Endothelial cell of umbilical vein (primary cell): ENCODE data around the gene MED13. TPM values are rescaled to one million over a fixed set of nuclear protein-coding genes. Genes with fewer than 3 reads are reported as not detected.

ENCODE experiments used
- BruUV-seq: library from RNA; stranded (reverse); fragments of 400-500 nt; replicated peaks from 2 replicates; lab custom pipeline; 2021; lab: Mats Ljungman, UMichigan
- CTCF ChIA-PET: fragments of 300-600, 350-600 bp; sonication (Branson Sonifier 250); formaldehyde crosslinking; loops from one replicate; lab custom pipeline; 2021; ENCODE audit warnings: antibody characterized with exemption, inconsistent platforms; lab: Charles Lee
- POLR2A ChIA-PET: fragments of 300-600, 350-600 bp; sonication (Branson Sonifier 250); formaldehyde crosslinking; loops from one replicate; lab custom pipeline; 2021; ENCODE audit warnings: antibody characterized with exemption, inconsistent platforms; lab: Charles Lee
- DNase-seq: peaks from one replicate; pipeline ENCODE4 v3.0.0-alpha.2; 2011; ENCODE audit warnings: low read depth, low spot score
- FAIRE-seq: peaks from 2 replicates; lab custom pipeline; 2011; peaks lifted over from hg19 to GRCh38; lab: Jason Lieb, UNC
- H2AFZ ChIP-seq: 2 replicates; pipeline ENCODE4 v1.6.0; 2012; ENCODE audit warnings: low read depth, low read length, control low read depth, inconsistent platforms
- H3K27ac ChIP-seq: 2 replicates; pipeline ENCODE4 v1.5.1; 2011; ENCODE audit warnings: low read depth, mild to moderate bottlenecking, control low read depth, low read length, moderate library complexity; ENCODE audit not compliant: insufficient read depth
- H3K27me3 ChIP-seq, 2 experiments: 2 replicates each; pipeline versions ENCODE4 v1.6.0 to v1.6.1; 2011; ENCODE audit warnings: low read length in 2 of 2, mixed read lengths in 1 of 2; ENCODE audit not compliant: control insufficient read depth in 2 of 2, insufficient read depth in 2 of 2
- H3K36me3 ChIP-seq, 2 experiments: 2 replicates in 1 of 2; 3 replicates in 1 of 2; pipeline ENCODE4 v1.5.1; 2011; ENCODE audit warnings: low read length in 2 of 2, mild to moderate bottlenecking in 1 of 2, moderate library complexity in 1 of 2; ENCODE audit not compliant: control insufficient read depth in 2 of 2, insufficient read depth in 2 of 2; ENCODE audit errors: extremely low read depth in 1 of 2
- H3K4me1 ChIP-seq: 3 replicates; pipeline ENCODE4 v1.5.1; 2011; ENCODE audit warnings: mild to moderate bottlenecking, low read length; ENCODE audit not compliant: control insufficient read depth, insufficient read depth; ENCODE audit errors: extremely low read depth
- H3K4me2 ChIP-seq: 2 replicates; pipeline ENCODE4 v1.6.1; 2011; ENCODE audit warnings: low read length, control low read depth, mixed read lengths; ENCODE audit not compliant: insufficient read depth
- H3K4me3 ChIP-seq, 3 experiments: fragments of 200-600 bp in 1 of 3; sonication (generic), shearing (Covaris generic) in 1 of 3; replicated peaks in 1 of 3; 2 replicates each; pipeline ENCODE4 v1.5.1; 2011 to 2016; ENCODE audit warnings: control low read depth in 3 of 3, low read length in 3 of 3, mild to moderate bottlenecking in 2 of 3, inconsistent platforms in 1 of 3, low read depth in 1 of 3, moderate library complexity in 1 of 3; ENCODE audit not compliant: insufficient read depth in 1 of 3
- H3K79me2 ChIP-seq: 2 replicates; pipeline ENCODE4 v1.6.0; 2012; ENCODE audit warnings: low read length, inconsistent platforms; ENCODE audit not compliant: control insufficient read depth, insufficient read depth
- H3K9ac ChIP-seq: replicated peaks from 2 replicates; pipeline ENCODE3; 2011; ENCODE audit warnings: low read length, control low read depth; ENCODE audit not compliant: insufficient read depth; ENCODE audit errors: extremely low read depth
- H3K9me1 ChIP-seq: replicated peaks from 3 replicates; pipeline ENCODE4 v1.6.0; 2011; ENCODE audit warnings: mild to moderate bottlenecking, low read length; ENCODE audit not compliant: control insufficient read depth, insufficient read depth; ENCODE audit errors: extremely low read depth
- H3K9me3 ChIP-seq: replicated peaks from 2 replicates; pipeline ENCODE4 v1.5.1; 2012; ENCODE audit warnings: low read length, inconsistent platforms; ENCODE audit not compliant: control insufficient read depth, insufficient read depth
- H4K20me1 ChIP-seq: replicated peaks from 2 replicates; pipeline ENCODE3; 2011; ENCODE audit warnings: mild to moderate bottlenecking, low read length; ENCODE audit not compliant: control insufficient read depth, insufficient read depth; ENCODE audit errors: extremely low read depth
- EZH2 ChIP-seq: IDR thresholded peaks from 2 replicates; pipeline ENCODE4 v1.6.1; 2012; ENCODE audit warnings: borderline replicate concordance, low read depth, mild to moderate bottlenecking, moderate library complexity, low read length, inconsistent platforms; ENCODE audit not compliant: severe bottlenecking
- FOS ChIP-seq: IDR thresholded peaks from 2 replicates; pipeline ENCODE4 v1.6.1; 2011; ENCODE audit warnings: mild to moderate bottlenecking, low read length, moderate library complexity, borderline replicate concordance; ENCODE audit not compliant: insufficient read depth
- GATA2 ChIP-seq: IDR thresholded peaks from 2 replicates; pipeline ENCODE4 v1.7.0; 2011; ENCODE audit warnings: low read depth, mild to moderate bottlenecking, moderate library complexity, mixed read lengths, low read length; ENCODE audit not compliant: insufficient read length, insufficient read depth
- JUN ChIP-seq: IDR thresholded peaks from 2 replicates; pipeline ENCODE4 v1.6.1; 2011; ENCODE audit warnings: borderline replicate concordance, low read depth; ENCODE audit not compliant: insufficient read length, insufficient read depth
- MYC ChIP-seq: IDR thresholded peaks from one replicate; pipeline ENCODE4 v1.6.1; 2011; ENCODE audit warnings: mild to moderate bottlenecking, low read depth, low read length
- POLR2A ChIP-seq: IDR thresholded peaks from 2 replicates; pipeline ENCODE4 v1.6.1; 2012; ENCODE audit warnings: low read depth, mild to moderate bottlenecking, control low read depth, low read length
- POLR2AphosphoS5 ChIP-seq: IDR thresholded peaks from 2 replicates; pipeline ENCODE4 v1.6.1; 2012; ENCODE audit warnings: low read depth, mild to moderate bottlenecking, control low read depth, low read length, moderate library complexity; ENCODE audit not compliant: insufficient read depth
- dilution Hi-C: fragments of 300-500 bp; cut with MboI; formaldehyde crosslinking; loops from one replicate; pipeline ENCODE4 v1.15.0; 2019; ENCODE audit warnings: low sequenced_read_pairs; ENCODE audit not compliant: extremely low pct_ligation_motif_present
- intact Hi-C: fragments of 100-400 bp; cut with micrococcal nuclease; formaldehyde crosslinking; loops from one replicate; pipeline ENCODE4 v1.10.0; 2022
- polyA plus RNA-seq, 4 experiments: library from polyadenylated mRNA; depleted of rRNA in 3 of 4; stranded (reverse) in 3 of 4; unstranded in 1 of 4; fragments of >200 nt; gene quantifications; 2 replicates each; pipeline versions ENCODE4 v1.2.1 to v1.2.3, GENCODE V29; 2011 to 2012; ENCODE audit warnings: missing spikeins in 1 of 4
- total RNA-seq: library from RNA; stranded (reverse); gene quantifications from 2 replicates; pipeline ENCODE4 v1.2.3, GENCODE V29; 2021
- TF ChIP-seq, protein P1 (sequence below), 2 donors: IDR thresholded peaks; 1 replicate in 1 of 2; 2 replicates in 1 of 2; pipeline ENCODE4 v1.5.1; 2011; ENCODE audit warnings: low read length in 2 of 2, mild to moderate bottlenecking in 2 of 2, moderate library complexity in 2 of 2, control low read depth in 1 of 2, inconsistent platforms in 1 of 2, low read depth in 1 of 2; ENCODE audit not compliant: insufficient read depth in 1 of 2; ENCODE audit errors: extremely low read depth in 1 of 2
- TF ChIP-seq, protein P2 (sequence below): IDR thresholded peaks from 2 replicates; pipeline ENCODE4 v1.6.1; 2011; ENCODE audit not compliant: insufficient read depth, insufficient read length

MED13 gene
- total and polyA plus RNA-seq, 2 donors (not counting 3 experiments of a cell fraction or from before 2014, with no cell fraction given), result 11.6 to 49.6 TPM

DNA sequence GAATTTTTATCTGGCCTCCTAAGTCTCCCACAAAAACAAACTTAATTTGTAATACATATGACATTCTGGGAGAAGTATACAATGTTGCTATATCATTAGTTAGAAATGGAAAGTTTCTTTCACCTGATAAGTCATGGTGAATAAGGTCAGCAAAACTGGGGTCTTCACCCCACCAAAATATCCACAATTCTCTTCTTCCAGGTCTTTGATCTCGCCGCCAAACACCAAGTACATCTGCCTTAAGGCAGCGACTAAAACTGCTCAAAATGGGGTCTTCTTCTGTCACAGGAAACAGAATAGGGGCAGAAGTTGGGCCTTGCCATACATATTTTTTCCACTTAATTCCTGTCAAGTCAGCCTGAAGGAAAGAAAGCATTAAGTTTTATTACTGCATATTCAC lies 2.1 kb downstream of the MED13 start:
- Histone ChIP-seq H4K20me1 (peaks cover 23% of the 10 kb centered on the region), H3K9me1 (peaks cover 2% of the 10 kb centered on the region), H3K4me2 (peak overlapping the region; percentile 99), H3K79me2 (peaks cover 74% of the 10 kb centered on the region), H3K27ac (no peak overlapping the region), H3K4me1 (peaks cover 19% of the 10 kb centered on the region), H3K9me3 (no peaks in the 10 kb centered on the region), H3K36me3 (no peaks in the 10 kb centered on the region), H3K4me3 (peak overlapping the region in 2 of 3 experiments; percentile 2 to 88), H3K27me3 (no peaks in the 10 kb centered on the region), H2AFZ (no peak overlapping the region), H3K9ac (peak overlapping the region; percentile 6)
- BruUV-seq, result no TSS peak
- FAIRE-seq, result no peak
- CTCF ChIA-PET, result interaction anchor here (1.0 to 3.6 kb wide), 2 partner anchors 9 to 47 kb away, joined by 4 to 13 read pairs; no protein-coding TSS in a partner anchor
- intact Hi-C loops (loop anchor here (10.0 kb wide), 1 partner anchor 162 kb away; no protein-coding TSS in a partner anchor), dilution Hi-C loops (no loop called here)
- peak; percentile 10 for DNase-seq
- POLR2A ChIA-PET, result no interaction called here
- TF ChIP-seq MYC, result no peak
- TF ChIP-seq FOS, result no peak
- no peak for TF ChIP-seq GATA2
- TF ChIP-seq, protein P1, sequence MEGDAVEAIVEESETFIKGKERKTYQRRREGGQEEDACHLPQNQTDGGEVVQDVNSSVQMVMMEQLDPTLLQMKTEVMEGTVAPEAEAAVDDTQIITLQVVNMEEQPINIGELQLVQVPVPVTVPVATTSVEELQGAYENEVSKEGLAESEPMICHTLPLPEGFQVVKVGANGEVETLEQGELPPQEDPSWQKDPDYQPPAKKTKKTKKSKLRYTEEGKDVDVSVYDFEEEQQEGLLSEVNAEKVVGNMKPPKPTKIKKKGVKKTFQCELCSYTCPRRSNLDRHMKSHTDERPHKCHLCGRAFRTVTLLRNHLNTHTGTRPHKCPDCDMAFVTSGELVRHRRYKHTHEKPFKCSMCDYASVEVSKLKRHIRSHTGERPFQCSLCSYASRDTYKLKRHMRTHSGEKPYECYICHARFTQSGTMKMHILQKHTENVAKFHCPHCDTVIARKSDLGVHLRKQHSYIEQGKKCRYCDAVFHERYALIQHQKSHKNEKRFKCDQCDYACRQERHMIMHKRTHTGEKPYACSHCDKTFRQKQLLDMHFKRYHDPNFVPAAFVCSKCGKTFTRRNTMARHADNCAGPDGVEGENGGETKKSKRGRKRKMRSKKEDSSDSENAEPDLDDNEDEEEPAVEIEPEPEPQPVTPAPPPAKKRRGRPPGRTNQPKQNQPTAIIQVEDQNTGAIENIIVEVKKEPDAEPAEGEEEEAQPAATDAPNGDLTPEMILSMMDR (IDR thresholded peaks at IDR 0.05; ENCODE audit: extremely low read depth in 1 of 2, insufficient read depth in 1 of 2, low read depth in 1 of 2, low read length in 2 of 2), result no peak
- no peak for TF ChIP-seq POLR2AphosphoS5
- no peak for TF ChIP-seq POLR2A
- TF ChIP-seq EZH2, result no peak
- no peak for TF ChIP-seq JUN
- TF ChIP-seq, protein P2, sequence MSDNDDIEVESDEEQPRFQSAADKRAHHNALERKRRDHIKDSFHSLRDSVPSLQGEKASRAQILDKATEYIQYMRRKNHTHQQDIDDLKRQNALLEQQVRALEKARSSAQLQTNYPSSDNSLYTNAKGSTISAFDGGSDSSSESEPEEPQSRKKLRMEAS, result no peak
